HEK293 (cell line): ENCODE data around the gene PCBP3.

Experiments
- CTCF ChIA-PET: fragments of 350-600 bp; formaldehyde crosslinking; extraction: SDS; loops from one replicate; lab custom pipeline; 2021; ENCODE audit warnings: antibody characterized with exemption; lab: Yijun Ruan, JAX
- POLR2A ChIA-PET: fragments of 300-600 bp; formaldehyde crosslinking; extraction: SDS; loops from one replicate; lab custom pipeline; 2020; ENCODE audit warnings: antibody characterized with exemption, inconsistent platforms; lab: Yijun Ruan, JAX
- H3K27ac ChIP-seq: fragments of 200-500 bp; sonication (Bioruptor generic); 2 replicates; pipeline ENCODE4 v1.5.1; 2014; ENCODE audit warnings: low read depth, low read length, control low read depth, inconsistent platforms; ENCODE audit errors: extremely low read depth
- H3K36me3 ChIP-seq, 2 experiments: fragments of 200-500 bp in 1 of 2; sonication (Bioruptor generic) in 1 of 2; 1 replicate in 1 of 2; 2 replicates in 1 of 2; pipeline ENCODE4 v1.5.1; 2014 to 2017; ENCODE audit warnings: inconsistent platforms in 2 of 2, low read length in 2 of 2; ENCODE audit not compliant: control insufficient read depth in 2 of 2, insufficient read depth in 1 of 2
- H3K4me1 ChIP-seq: fragments of 200-500 bp; sonication (Bioruptor generic); 2 replicates; pipeline ENCODE4 v1.5.1; 2014; ENCODE audit warnings: mild to moderate bottlenecking, low read length, inconsistent platforms; ENCODE audit not compliant: control insufficient read depth, insufficient read depth
- H3K4me3 ChIP-seq: 2 replicates; pipeline ENCODE4 v1.5.1; 2011; ENCODE audit warnings: low read depth, mild to moderate bottlenecking, control low read depth, low read length, moderate library complexity
- H3K9me3 ChIP-seq: fragments of 200-500 bp; sonication (Bioruptor generic); 2 replicates; pipeline ENCODE4 v1.5.1; 2014; ENCODE audit warnings: low read depth, low read length, inconsistent platforms; ENCODE audit not compliant: control insufficient read depth, insufficient read depth
- BCL11B ChIP-seq: fragments of 450-650 bp; formaldehyde crosslinking; IDR thresholded peaks from 2 replicates; pipeline ENCODE4 v1.5.1; 2016; ENCODE audit warnings: low read depth, missing biosample characterization, missing genetic modification characterization
- KLF16 ChIP-seq: fragments of 450-650 bp; formaldehyde crosslinking; IDR thresholded peaks from 2 replicates; pipeline ENCODE4 v1.5.1; 2017; ENCODE audit warnings: missing biosample characterization, missing genetic modification characterization
- ZBTB44 ChIP-seq: fragments of 450-650 bp; IDR thresholded peaks from 2 replicates; pipeline ENCODE4 v1.5.1; 2018; ENCODE audit warnings: missing biosample characterization, mild to moderate bottlenecking, missing genetic modification characterization
- ZFP3 ChIP-seq: fragments of 450-650 bp; formaldehyde crosslinking; IDR thresholded peaks from 2 replicates; pipeline ENCODE4 v1.5.1; 2016; ENCODE audit warnings: low read depth, missing biosample characterization, missing genetic modification characterization
- ZFP41 ChIP-seq: fragments of 450-650 bp; formaldehyde crosslinking; IDR thresholded peaks from 2 replicates; pipeline ENCODE4 v1.5.1; 2016; ENCODE audit warnings: missing biosample characterization, missing genetic modification characterization, borderline replicate concordance
- ZIC2 ChIP-seq: fragments of 450-650 bp; formaldehyde crosslinking; IDR thresholded peaks from 2 replicates; pipeline ENCODE4 v1.5.1; 2016; ENCODE audit warnings: missing biosample characterization, missing genetic modification characterization
- ZNF223 ChIP-seq: fragments of 450-650 bp; formaldehyde crosslinking; IDR thresholded peaks from 2 replicates; pipeline ENCODE4 v1.5.1; 2016; ENCODE audit warnings: missing biosample characterization, missing genetic modification characterization
- ZNF274 ChIP-seq, 2 experiments: fragments of 200-500 bp in 1 of 2; fragments of 450-650 bp in 1 of 2; sonication (Bioruptor generic) in 1 of 2; formaldehyde crosslinking in 1 of 2; IDR thresholded peaks; 2 replicates each; pipeline versions ENCODE4 v1.5.1 to v1.6.1; 2014 to 2016; ENCODE audit warnings: borderline replicate concordance in 1 of 2, inconsistent platforms in 1 of 2, low read length in 1 of 2, missing biosample characterization in 1 of 2, missing genetic modification characterization in 1 of 2
- ZNF585B ChIP-seq: fragments of 450-650 bp; formaldehyde crosslinking; IDR thresholded peaks from 2 replicates; pipeline ENCODE4 v1.5.1; 2016; ENCODE audit warnings: missing biosample characterization, missing genetic modification characterization
- ZNF629 ChIP-seq: fragments of 450-650 bp; formaldehyde crosslinking; IDR thresholded peaks from 2 replicates; pipeline ENCODE4 v1.5.1; 2017; ENCODE audit warnings: missing biosample characterization, missing genetic modification characterization
- ZSCAN18 ChIP-seq: fragments of 450-650 bp; formaldehyde crosslinking; IDR thresholded peaks from 2 replicates; pipeline ENCODE4 v1.5.1; 2016; ENCODE audit warnings: missing biosample characterization, missing genetic modification characterization
- TF ChIP-seq, protein P1 (sequence below): fragments of 450-650 bp; formaldehyde crosslinking; IDR thresholded peaks from 2 replicates; pipeline ENCODE4 v1.5.1; 2016; ENCODE audit warnings: missing biosample characterization, missing genetic modification characterization
- TF ChIP-seq, protein P2 (sequence below): fragments of 450-650 bp; formaldehyde crosslinking; IDR thresholded peaks from 2 replicates; pipeline ENCODE4 v1.5.1; 2017; ENCODE audit warnings: missing biosample characterization, missing genetic modification characterization
- TF ChIP-seq, protein P3 (sequence below): fragments of 450-650 bp; IDR thresholded peaks from 2 replicates; pipeline ENCODE4 v1.5.1; 2018; ENCODE audit warnings: missing biosample characterization, missing genetic modification characterization
- TF ChIP-seq, protein P4 (sequence below): fragments of 450-650 bp; formaldehyde crosslinking; IDR thresholded peaks from 2 replicates; pipeline ENCODE4 v1.5.1; 2016; ENCODE audit warnings: missing biosample characterization, missing genetic modification characterization

The PCBP3 gene

GRCh38 chr21:45910548-45911221 lies 267.2 kb downstream of the PCBP3 start (continued):
- TF ChIP-seq, protein P1, sequence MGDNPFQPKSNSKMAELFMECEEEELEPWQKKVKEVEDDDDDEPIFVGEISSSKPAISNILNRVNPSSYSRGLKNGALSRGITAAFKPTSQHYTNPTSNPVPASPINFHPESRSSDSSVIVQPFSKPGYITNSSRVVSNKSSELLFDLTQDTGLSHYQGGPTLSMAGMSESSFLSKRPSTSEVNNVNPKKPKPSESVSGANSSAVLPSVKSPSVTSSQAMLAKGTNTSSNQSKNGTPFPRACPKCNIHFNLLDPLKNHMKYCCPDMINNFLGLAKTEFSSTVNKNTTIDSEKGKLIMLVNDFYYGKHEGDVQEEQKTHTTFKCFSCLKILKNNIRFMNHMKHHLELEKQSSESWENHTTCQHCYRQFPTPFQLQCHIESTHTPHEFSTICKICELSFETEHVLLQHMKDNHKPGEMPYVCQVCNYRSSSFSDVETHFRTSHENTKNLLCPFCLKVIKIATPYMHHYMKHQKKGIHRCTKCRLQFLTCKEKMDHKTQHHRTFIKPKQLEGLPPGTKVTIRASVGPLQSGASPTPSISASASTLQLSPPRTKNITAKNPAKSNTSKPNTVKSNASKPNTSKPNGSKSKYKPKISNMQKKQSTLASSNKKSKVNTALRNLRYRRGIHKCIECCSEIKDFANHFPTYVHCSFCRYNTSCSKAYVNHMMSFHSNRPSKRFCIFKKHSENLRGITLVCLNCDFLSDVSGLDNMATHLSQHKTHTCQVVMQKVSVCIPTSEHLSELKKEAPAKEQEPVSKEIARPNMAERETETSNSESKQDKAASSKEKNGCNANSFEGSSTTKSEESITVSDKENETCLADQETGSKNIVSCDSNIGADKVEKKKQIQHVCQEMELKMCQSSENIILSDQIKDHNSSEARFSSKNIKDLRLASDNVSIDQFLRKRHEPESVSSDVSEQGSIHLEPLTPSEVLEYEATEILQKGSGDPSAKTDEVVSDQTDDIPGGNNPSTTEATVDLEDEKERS (tag by site-specific recombination): no peak

GRCh38 chr21:45911806-45912325 lies 268.3 kb downstream of the PCBP3 start:
- peaks cover 4% of the 10 kb centered on the region for H3K4me1 ChIP-seq
- POLR2A ChIA-PET: no interaction called here
- H3K4me3 ChIP-seq: no peak overlapping the region
- TF ChIP-seq ZSCAN18 (tag by site-specific recombination) (no peak), ZNF585B (no peak), KLF16 (tag by site-specific recombination) (no peak), ZFP41 (tag by site-specific recombination) (no peak), ZNF274 (IDR thresholded peaks at IDR 0.05; ENCODE audit: low read length) (no peak), ZNF274 (tag by site-specific recombination; IDR thresholded peaks at IDR 0.05; ENCODE audit: borderline replicate concordance) (no peak), ZIC2 (tag by site-specific recombination) (no peak), ZFP3 (no peak), ZBTB44 (no peak), ZNF223 (tag by site-specific recombination) (no peak), ZNF629 (tag by site-specific recombination) (no peak), BCL11B (no peak)
- TF ChIP-seq, protein P2, sequence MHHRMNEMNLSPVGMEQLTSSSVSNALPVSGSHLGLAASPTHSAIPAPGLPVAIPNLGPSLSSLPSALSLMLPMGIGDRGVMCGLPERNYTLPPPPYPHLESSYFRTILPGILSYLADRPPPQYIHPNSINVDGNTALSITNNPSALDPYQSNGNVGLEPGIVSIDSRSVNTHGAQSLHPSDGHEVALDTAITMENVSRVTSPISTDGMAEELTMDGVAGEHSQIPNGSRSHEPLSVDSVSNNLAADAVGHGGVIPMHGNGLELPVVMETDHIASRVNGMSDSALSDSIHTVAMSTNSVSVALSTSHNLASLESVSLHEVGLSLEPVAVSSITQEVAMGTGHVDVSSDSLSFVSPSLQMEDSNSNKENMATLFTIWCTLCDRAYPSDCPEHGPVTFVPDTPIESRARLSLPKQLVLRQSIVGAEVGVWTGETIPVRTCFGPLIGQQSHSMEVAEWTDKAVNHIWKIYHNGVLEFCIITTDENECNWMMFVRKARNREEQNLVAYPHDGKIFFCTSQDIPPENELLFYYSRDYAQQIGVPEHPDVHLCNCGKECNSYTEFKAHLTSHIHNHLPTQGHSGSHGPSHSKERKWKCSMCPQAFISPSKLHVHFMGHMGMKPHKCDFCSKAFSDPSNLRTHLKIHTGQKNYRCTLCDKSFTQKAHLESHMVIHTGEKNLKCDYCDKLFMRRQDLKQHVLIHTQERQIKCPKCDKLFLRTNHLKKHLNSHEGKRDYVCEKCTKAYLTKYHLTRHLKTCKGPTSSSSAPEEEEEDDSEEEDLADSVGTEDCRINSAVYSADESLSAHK (tag by site-specific recombination): no peak
- TF ChIP-seq, protein P3, sequence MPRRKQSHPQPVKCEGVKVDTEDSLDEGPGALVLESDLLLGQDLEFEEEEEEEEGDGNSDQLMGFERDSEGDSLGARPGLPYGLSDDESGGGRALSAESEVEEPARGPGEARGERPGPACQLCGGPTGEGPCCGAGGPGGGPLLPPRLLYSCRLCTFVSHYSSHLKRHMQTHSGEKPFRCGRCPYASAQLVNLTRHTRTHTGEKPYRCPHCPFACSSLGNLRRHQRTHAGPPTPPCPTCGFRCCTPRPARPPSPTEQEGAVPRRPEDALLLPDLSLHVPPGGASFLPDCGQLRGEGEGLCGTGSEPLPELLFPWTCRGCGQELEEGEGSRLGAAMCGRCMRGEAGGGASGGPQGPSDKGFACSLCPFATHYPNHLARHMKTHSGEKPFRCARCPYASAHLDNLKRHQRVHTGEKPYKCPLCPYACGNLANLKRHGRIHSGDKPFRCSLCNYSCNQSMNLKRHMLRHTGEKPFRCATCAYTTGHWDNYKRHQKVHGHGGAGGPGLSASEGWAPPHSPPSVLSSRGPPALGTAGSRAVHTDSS (tag by site-specific recombination): no peak
- TF ChIP-seq, protein P4, sequence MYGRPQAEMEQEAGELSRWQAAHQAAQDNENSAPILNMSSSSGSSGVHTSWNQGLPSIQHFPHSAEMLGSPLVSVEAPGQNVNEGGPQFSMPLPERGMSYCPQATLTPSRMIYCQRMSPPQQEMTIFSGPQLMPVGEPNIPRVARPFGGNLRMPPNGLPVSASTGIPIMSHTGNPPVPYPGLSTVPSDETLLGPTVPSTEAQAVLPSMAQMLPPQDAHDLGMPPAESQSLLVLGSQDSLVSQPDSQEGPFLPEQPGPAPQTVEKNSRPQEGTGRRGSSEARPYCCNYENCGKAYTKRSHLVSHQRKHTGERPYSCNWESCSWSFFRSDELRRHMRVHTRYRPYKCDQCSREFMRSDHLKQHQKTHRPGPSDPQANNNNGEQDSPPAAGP (tag by site-specific recombination): no peak
- H3K9me3 ChIP-seq: no peaks in the 10 kb centered on the region
- H3K36me3 ChIP-seq: no peaks in the 10 kb centered on the region
- no peak overlapping the region for H3K27ac ChIP-seq
- CTCF ChIA-PET: interaction anchor here (1.5 to 2.0 kb wide), 2 partner anchors 10 to 14 kb away, joined by 7 to 10 read pairs; no protein-coding TSS in a partner anchor
